HEK293 (cell line): ENCODE results near the gene NPFF.

Source experiments
- BCL11B ChIP-seq: fragments of 450-650 bp; formaldehyde crosslinking; IDR thresholded peaks from 2 replicates; pipeline ENCODE4 v1.5.1; 2016; ENCODE audit warnings: low read depth, missing biosample characterization, missing genetic modification characterization
- TCF7L2 ChIP-seq: IDR thresholded peaks from 2 replicates; pipeline ENCODE4 v1.6.1; 2011; ENCODE audit warnings: low read depth, mild to moderate bottlenecking, inconsistent platforms, low read length, moderate library complexity, borderline replicate concordance
- YY1 ChIP-seq: fragments of 450-650 bp; formaldehyde crosslinking; IDR thresholded peaks from 2 replicates; pipeline ENCODE4 v1.5.1; 2018; ENCODE audit warnings: missing biosample characterization, missing genetic modification characterization
- ZBTB20 ChIP-seq: fragments of 450-650 bp; formaldehyde crosslinking; IDR thresholded peaks from 2 replicates; pipeline ENCODE4 v1.5.1; 2016; ENCODE audit warnings: missing biosample characterization, missing genetic modification characterization
- ZNF140 ChIP-seq: fragments of 450-650 bp; formaldehyde crosslinking; IDR thresholded peaks from 2 replicates; pipeline ENCODE4 v1.5.1; 2016; ENCODE audit warnings: missing biosample characterization, missing genetic modification characterization
- ZNF174 ChIP-seq: fragments of 450-650 bp; formaldehyde crosslinking; IDR thresholded peaks from 2 replicates; pipeline ENCODE4 v1.5.0; 2017; ENCODE audit warnings: missing biosample characterization, mild to moderate bottlenecking, missing genetic modification characterization
- ZNF292 ChIP-seq: fragments of 450-650 bp; formaldehyde crosslinking; IDR thresholded peaks from 2 replicates; pipeline ENCODE4 v1.5.1; 2016; ENCODE audit warnings: low read depth, missing biosample characterization, missing genetic modification characterization, borderline replicate concordance
- ZNF529 ChIP-seq: fragments of 450-650 bp; formaldehyde crosslinking; IDR thresholded peaks from 2 replicates; pipeline ENCODE4 v1.5.1; 2017; ENCODE audit warnings: missing genetic modification characterization, missing biosample characterization; ENCODE audit not compliant: insufficient replicate concordance
- ZNF561 ChIP-seq: fragments of 450-650 bp; IDR thresholded peaks from 2 replicates; pipeline ENCODE4 v1.5.1; 2018; ENCODE audit warnings: missing biosample characterization, missing genetic modification characterization, borderline replicate concordance
- ZNF792 ChIP-seq: fragments of 450-650 bp; formaldehyde crosslinking; IDR thresholded peaks from 2 replicates; pipeline ENCODE4 v1.5.1; 2016; ENCODE audit warnings: missing biosample characterization, missing genetic modification characterization
- ZSCAN23 ChIP-seq: fragments of 450-650 bp; formaldehyde crosslinking; IDR thresholded peaks from 2 replicates; pipeline ENCODE4 v1.5.1; 2016; ENCODE audit warnings: missing biosample characterization, missing genetic modification characterization
- TF ChIP-seq, protein P1 (sequence below): fragments of 450-650 bp; formaldehyde crosslinking; optimal IDR thresholded peaks from 2 replicates; pipeline ENCODE3; 2016; ENCODE audit warnings: missing biosample characterization, mild to moderate bottlenecking, missing genetic modification characterization
- TF ChIP-seq, protein P2 (sequence below): fragments of 450-650 bp; formaldehyde crosslinking; IDR thresholded peaks from 2 replicates; pipeline ENCODE4 v1.5.1; 2016; ENCODE audit warnings: missing biosample characterization, missing genetic modification characterization

DNA sequence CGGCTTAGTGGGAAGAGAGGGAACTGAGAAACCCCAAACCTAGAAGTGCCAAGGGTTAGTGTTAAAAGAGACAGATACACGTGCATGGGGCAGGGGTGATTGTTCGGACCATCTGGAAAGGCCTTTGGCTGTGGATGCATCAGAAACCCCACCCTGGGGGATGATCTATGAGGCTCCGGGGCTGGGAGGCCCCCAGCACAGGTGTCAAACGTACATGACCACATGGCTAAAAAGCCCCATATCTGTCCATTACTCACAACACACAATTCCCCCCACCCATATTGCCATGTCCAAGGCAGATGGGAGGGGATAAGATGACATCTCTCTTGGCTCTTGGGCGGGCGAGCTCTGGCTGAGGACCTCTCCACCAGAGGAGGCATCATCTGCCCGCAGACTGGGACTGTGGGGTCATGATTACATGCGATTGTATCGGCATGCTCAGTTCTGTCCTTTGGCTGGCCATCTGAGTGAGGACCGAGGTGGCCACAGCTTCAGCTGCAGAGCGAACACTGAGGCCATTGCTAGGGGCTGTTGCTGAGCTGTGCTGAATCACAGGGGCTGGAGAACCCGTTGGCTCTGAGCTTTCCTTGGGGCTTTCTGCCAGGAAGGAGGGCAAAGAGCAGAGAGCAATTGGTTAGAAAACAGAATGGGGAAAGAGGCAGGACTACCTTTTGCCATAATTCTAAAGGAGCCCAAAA is 9.6 kb upstream of the NPFF start:
- TF ChIP-seq, protein P1, sequence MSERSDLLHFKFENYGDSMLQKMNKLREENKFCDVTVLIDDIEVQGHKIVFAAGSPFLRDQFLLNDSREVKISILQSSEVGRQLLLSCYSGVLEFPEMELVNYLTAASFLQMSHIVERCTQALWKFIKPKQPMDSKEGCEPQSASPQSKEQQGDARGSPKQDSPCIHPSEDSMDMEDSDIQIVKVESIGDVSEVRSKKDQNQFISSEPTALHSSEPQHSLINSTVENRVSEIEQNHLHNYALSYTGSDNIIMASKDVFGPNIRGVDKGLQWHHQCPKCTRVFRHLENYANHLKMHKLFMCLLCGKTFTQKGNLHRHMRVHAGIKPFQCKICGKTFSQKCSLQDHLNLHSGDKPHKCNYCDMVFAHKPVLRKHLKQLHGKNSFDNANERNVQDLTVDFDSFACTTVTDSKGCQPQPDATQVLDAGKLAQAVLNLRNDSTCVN (tag by site-specific recombination) = no peak
- TF ChIP-seq YY1 (tag by site-specific recombination) (no peak), ZNF292 (tag by site-specific recombination) (no peak), BCL11B (tag by site-specific recombination) (no peak), ZBTB20 (tag by site-specific recombination) (no peak), ZNF174 (tag by site-specific recombination) (no peak), TCF7L2 (no peak), ZNF561 (tag by site-specific recombination) (no peak), ZSCAN23 (no peak), ZNF792 (tag by site-specific recombination) (no peak), ZNF140 (tag by site-specific recombination) (no peak), ZNF529 (tag by site-specific recombination) (no peak)
- TF ChIP-seq, protein P2, sequence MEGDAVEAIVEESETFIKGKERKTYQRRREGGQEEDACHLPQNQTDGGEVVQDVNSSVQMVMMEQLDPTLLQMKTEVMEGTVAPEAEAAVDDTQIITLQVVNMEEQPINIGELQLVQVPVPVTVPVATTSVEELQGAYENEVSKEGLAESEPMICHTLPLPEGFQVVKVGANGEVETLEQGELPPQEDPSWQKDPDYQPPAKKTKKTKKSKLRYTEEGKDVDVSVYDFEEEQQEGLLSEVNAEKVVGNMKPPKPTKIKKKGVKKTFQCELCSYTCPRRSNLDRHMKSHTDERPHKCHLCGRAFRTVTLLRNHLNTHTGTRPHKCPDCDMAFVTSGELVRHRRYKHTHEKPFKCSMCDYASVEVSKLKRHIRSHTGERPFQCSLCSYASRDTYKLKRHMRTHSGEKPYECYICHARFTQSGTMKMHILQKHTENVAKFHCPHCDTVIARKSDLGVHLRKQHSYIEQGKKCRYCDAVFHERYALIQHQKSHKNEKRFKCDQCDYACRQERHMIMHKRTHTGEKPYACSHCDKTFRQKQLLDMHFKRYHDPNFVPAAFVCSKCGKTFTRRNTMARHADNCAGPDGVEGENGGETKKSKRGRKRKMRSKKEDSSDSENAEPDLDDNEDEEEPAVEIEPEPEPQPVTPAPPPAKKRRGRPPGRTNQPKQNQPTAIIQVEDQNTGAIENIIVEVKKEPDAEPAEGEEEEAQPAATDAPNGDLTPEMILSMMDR (tag by site-specific recombination) = no peak
